ENCODE results near the gene ANKRD34C. TPM values are rescaled to one million over a fixed set of nuclear protein-coding genes. Genes with fewer than 3 reads are reported as not detected.
"Not testable (repeated sequence)": the region's sequence is repeated elsewhere in the genome, so short reads cannot be mapped to it uniquely, and the experiment has no call there.

ANKRD34C gene
- total RNA-seq, 1 donor from 2014 or later = not detected

GRCh38 chr15:79315623-79316328 lies 33.3 kb downstream of the ANKRD34C start:
- CTCF ChIA-PET = no interaction called here
- Mint-ChIP-seq H3K4me3 (no peak overlapping the region), H3K27me3 (no peaks in the 10 kb centered on the region), H3K9me3 (no peaks in the 10 kb centered on the region), H3K36me3 (ENCODE audit: low read depth) (peaks cover 74% of the 10 kb centered on the region), H3K27ac (no peak overlapping the region), H3K4me1 (peaks cover 23% of the 10 kb centered on the region)
- no peak for TF ChIP-seq CTCF (IDR thresholded peaks at IDR 0.05)
- no peak for DNase-seq
- intact Hi-C loops (cut with micrococcal nuclease) = loop anchor here (10.0 kb wide), 1 partner anchor 1379 kb away; the partner anchor contains the start of gene ABHD17C
- POLR2A ChIA-PET = no interaction called here
- ATAC-seq (ENCODE audit: low read depth) = no peak

- intact Hi-C loops (cut with micrococcal nuclease) = loop anchor here (10.0 kb wide), 1 partner anchor 1378 kb away; the partner anchor contains the start of gene ABHD17C
- H3K4me1 Mint-ChIP-seq = peaks cover 20% of the 10 kb centered on the region
- ATAC-seq (ENCODE audit: low read depth) = no peak
- H3K36me3 Mint-ChIP-seq (ENCODE audit: low read depth) = peaks cover 84% of the 10 kb centered on the region
- H3K4me3 Mint-ChIP-seq = no peak overlapping the region
- no peaks in the 10 kb centered on the region for H3K27me3 Mint-ChIP-seq
- TF ChIP-seq CTCF (IDR thresholded peaks at IDR 0.05) = no peak
- no peak overlapping the region for H3K27ac Mint-ChIP-seq
- ChIA-PET POLR2A (no interaction called here), CTCF (no interaction called here)
- H3K9me3 Mint-ChIP-seq = no peaks in the 10 kb centered on the region
- no peak for DNase-seq
Observed at GRCh38 chr15:79316864-79317263, 34.3 kb downstream of the ANKRD34C start.

GRCh38 chr15:79319973-79320372 lies 37.5 kb downstream of the ANKRD34C start:
- CTCF ChIA-PET; H3K27me3 Mint-ChIP-seq; H3K4me3 Mint-ChIP-seq; DNase-seq; POLR2A ChIA-PET; ATAC-seq (ENCODE audit: low read depth); H3K27ac Mint-ChIP-seq; H3K9me3 Mint-ChIP-seq; H3K4me1 Mint-ChIP-seq: not testable (repeated sequence)
- peaks cover 86% of the 10 kb centered on the region for H3K36me3 Mint-ChIP-seq (ENCODE audit: low read depth)
- intact Hi-C loops (cut with micrococcal nuclease) = loop anchor here (10.0 kb wide), 1 partner anchor 1375 kb away; the partner anchor contains the start of gene ABHD17C

GRCh38 chr15:79321876-79322275 lies 39.4 kb downstream of the ANKRD34C start:
- ATAC-seq (ENCODE audit: low read depth) = no peak
- no peak for TF ChIP-seq CTCF (IDR thresholded peaks at IDR 0.05)
- ChIA-PET POLR2A (no interaction called here), CTCF (no interaction called here)
- no peak for DNase-seq
- H3K4me3 Mint-ChIP-seq = no peak overlapping the region
- peaks cover 87% of the 10 kb centered on the region for H3K36me3 Mint-ChIP-seq (ENCODE audit: low read depth)
- no peaks in the 10 kb centered on the region for H3K9me3 Mint-ChIP-seq
- H3K4me1 Mint-ChIP-seq = no peaks in the 10 kb centered on the region
- H3K27me3 Mint-ChIP-seq = no peaks in the 10 kb centered on the region
- H3K27ac Mint-ChIP-seq = no peak overlapping the region
- intact Hi-C loops (cut with micrococcal nuclease) = no loop called here

DNA sequence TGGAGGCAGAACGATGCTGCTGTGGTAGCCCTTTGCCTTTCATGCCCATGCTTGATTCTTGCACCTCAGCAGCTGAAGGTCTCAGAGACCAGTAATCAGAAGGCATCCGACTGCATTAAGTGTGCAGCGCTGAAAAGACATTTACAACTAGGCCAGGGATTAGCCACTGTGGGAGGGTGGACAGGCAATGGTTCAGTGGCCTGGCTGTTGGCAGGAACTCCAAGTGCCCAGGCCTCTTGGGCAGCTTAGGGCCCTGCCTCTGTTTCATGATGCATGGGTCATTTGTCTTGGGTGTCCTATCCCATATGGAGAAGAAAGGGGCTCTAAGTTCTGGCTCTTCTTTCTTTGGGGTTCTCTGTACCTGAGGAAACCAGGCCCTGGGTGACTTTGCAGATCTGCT lies 39.8 kb downstream of the ANKRD34C start:
- Mint-ChIP-seq H3K9me3 (no peaks in the 10 kb centered on the region), H3K36me3 (ENCODE audit: low read depth) (peaks cover 86% of the 10 kb centered on the region), H3K4me1 (no peaks in the 10 kb centered on the region), H3K4me3 (no peak overlapping the region), H3K27me3 (no peaks in the 10 kb centered on the region), H3K27ac (no peak overlapping the region)
- TF ChIP-seq CTCF (IDR thresholded peaks at IDR 0.05) = no peak
- no peak for DNase-seq
- intact Hi-C loops (cut with micrococcal nuclease) = no loop called here
- no peak for ATAC-seq (ENCODE audit: low read depth)
- ChIA-PET POLR2A (no interaction called here), CTCF (no interaction called here)

DNA sequence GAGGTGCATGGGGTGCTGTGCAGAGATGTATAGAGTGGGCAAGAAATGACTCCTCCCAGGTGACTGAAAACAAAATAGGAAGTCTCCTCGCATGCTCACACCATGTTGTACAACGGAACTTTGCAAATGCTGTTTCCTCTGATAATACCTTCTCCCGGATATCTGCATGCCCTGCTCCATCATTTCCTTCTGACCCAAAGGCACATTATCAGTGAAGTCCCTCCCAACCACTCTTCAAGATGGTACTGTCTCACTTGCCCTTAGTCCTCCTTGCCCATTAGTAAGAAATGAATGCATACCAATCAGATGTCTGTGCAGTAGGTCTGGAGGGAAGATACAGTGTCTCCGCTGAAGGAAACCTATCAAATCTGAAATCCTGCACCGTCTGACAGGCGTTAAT lies 40.4 kb downstream of the ANKRD34C start:
- CTCF ChIA-PET = no interaction called here
- Mint-ChIP-seq H3K4me3 (no peak overlapping the region), H3K36me3 (ENCODE audit: low read depth) (peaks cover 84% of the 10 kb centered on the region), H3K27me3 (no peaks in the 10 kb centered on the region), H3K4me1 (no peaks in the 10 kb centered on the region), H3K27ac (no peak overlapping the region), H3K9me3 (no peaks in the 10 kb centered on the region)
- ATAC-seq (ENCODE audit: low read depth) (no peak), DNase-seq (no peak)
- intact Hi-C loops (cut with micrococcal nuclease) = no loop called here
- TF ChIP-seq CTCF (IDR thresholded peaks at IDR 0.05) = no peak
- POLR2A ChIA-PET = no interaction called here

All from activated B cell treated with CpG ODN at 0.5 μM for 24 hours (primary cell).